Lower leg skin (tissue), 3 donors: ENCODE measurements around the gene SERPINE2.

Experiments
- CTCF ChIP-seq, 3 donors: fragments of 450-650 bp; IDR thresholded peaks; one replicate each; pipeline ENCODE4 v1.5.1; 2016; ENCODE audit warnings: antibody characterized with exemption in 3 of 3, mild to moderate bottlenecking in 3 of 3, moderate library complexity in 2 of 3
- POLR2A ChIP-seq, 2 donors: fragments of 450-650 bp; IDR thresholded peaks; one replicate each; pipeline ENCODE4 v1.6.1; 2016 to 2017; ENCODE audit warnings: antibody characterized with exemption in 2 of 2, mild to moderate bottlenecking in 1 of 2, moderate library complexity in 1 of 2

- TF ChIP-seq CTCF (IDR thresholded peaks at IDR 0.05) (no peak), POLR2A (IDR thresholded peaks at IDR 0.05) (no peak)
Measured at GRCh38 chr2:223991611-223992010, 47.5 kb downstream of the SERPINE2 start.
